GM23338 (cell line): ENCODE measurements around the gene MRPL48. TPM values are rescaled to one million over a fixed set of nuclear protein-coding genes. Genes with fewer than 3 reads are reported as not detected.

ENCODE experiments used
- ATAC-seq: fragments of 200-7000 bp; cut with Tn5 transposase; 3 replicates; pipeline ENCODE4 v1.9.1; 2020
- DNase-seq: peaks from one replicate; pipeline ENCODE4 v3.0.0-alpha.2; 2015; ENCODE audit warnings: low spot score
- H2AFZ ChIP-seq: fragments of 200-600 bp; sonication (generic); 2 replicates; pipeline ENCODE4 v1.8.0; 2016; ENCODE audit warnings: antibody characterized with exemption, mild to moderate bottlenecking, moderate library complexity
- H3F3A ChIP-seq: fragments of 200-600 bp; sonication (generic); replicated peaks from 2 replicates; pipeline ENCODE4 v1.8.0; 2017; ENCODE audit warnings: antibody characterized with exemption, mixed run types, low read depth
- H3K27ac ChIP-seq: fragments of 200-600 bp; sonication (generic); 2 replicates; pipeline ENCODE4 v1.6.1; 2016; ENCODE audit warnings: low read depth
- H3K27me3 ChIP-seq: fragments of 200-600 bp; sonication (generic); 2 replicates; pipeline ENCODE4 v1.8.0; 2016; ENCODE audit warnings: mild to moderate bottlenecking, mixed run types, moderate library complexity; ENCODE audit not compliant: insufficient read depth
- H3K36me3 ChIP-seq: fragments of 200-600 bp; sonication (generic); 2 replicates; pipeline ENCODE4 v1.8.0; 2016; ENCODE audit warnings: mild to moderate bottlenecking; ENCODE audit not compliant: insufficient read depth
- H3K4me1 ChIP-seq: fragments of 200-600 bp; sonication (generic); 2 replicates; pipeline ENCODE4 v1.8.0; 2016; ENCODE audit warnings: mild to moderate bottlenecking, moderate library complexity; ENCODE audit not compliant: insufficient read depth
- H3K4me2 ChIP-seq: fragments of 200-600 bp; sonication (generic); 2 replicates; pipeline ENCODE4 v1.7.1; 2017; ENCODE audit warnings: mixed run types
- H3K4me3 ChIP-seq: fragments of 200-600 bp; sonication (generic); 2 replicates; pipeline ENCODE4 v1.6.1; 2016; ENCODE audit warnings: mixed run types
- H3K79me2 ChIP-seq: fragments of 200-600 bp; sonication (generic); replicated peaks from 2 replicates; pipeline ENCODE4 v1.8.0; 2017; ENCODE audit warnings: mild to moderate bottlenecking; ENCODE audit not compliant: insufficient read depth
- H3K9me2 ChIP-seq: fragments of 200-600 bp; sonication (generic); 2 replicates; pipeline ENCODE4 v1.8.0; 2017; ENCODE audit not compliant: insufficient read depth
- H4K20me1 ChIP-seq: fragments of 200-600 bp; sonication (generic); replicated peaks from 2 replicates; pipeline ENCODE4 v1.8.0; 2017; ENCODE audit warnings: mild to moderate bottlenecking; ENCODE audit not compliant: insufficient read depth
- H3K27ac Mint-ChIP-seq: 2 replicates; pipeline ENCODE4 v1.8.0; 2020; ENCODE audit warnings: inconsistent platforms, mild to moderate bottlenecking, moderate library complexity, mixed read lengths
- H3K27me3 Mint-ChIP-seq: 3 replicates; pipeline ENCODE4 v1.8.0; 2022; ENCODE audit warnings: low read depth, mild to moderate bottlenecking, moderate library complexity, mixed read lengths, inconsistent platforms; ENCODE audit not compliant: insufficient read depth, poor library complexity
- H3K36me3 Mint-ChIP-seq: 3 replicates; pipeline ENCODE4 v1.8.0; 2021; ENCODE audit warnings: low read depth, mild to moderate bottlenecking, inconsistent platforms, moderate library complexity, mixed read lengths
- H3K4me1 Mint-ChIP-seq: 3 replicates; pipeline ENCODE4 v1.8.0; 2020; ENCODE audit warnings: mild to moderate bottlenecking, inconsistent platforms, mixed read lengths
- H3K4me3 Mint-ChIP-seq: 3 replicates; pipeline ENCODE4 v1.8.0; 2021; ENCODE audit warnings: moderate library complexity, mild to moderate bottlenecking, inconsistent platforms, mixed read lengths
- H3K9me3 Mint-ChIP-seq: 3 replicates; pipeline ENCODE4 v1.8.0; 2020; ENCODE audit warnings: moderate library complexity, mild to moderate bottlenecking, inconsistent platforms, mixed read lengths
- CTCF ChIP-seq, 2 experiments: fragments of 200-600 bp in 1 of 2; sonication (generic) in 1 of 2; conservative IDR thresholded peaks; 2 replicates each; pipeline versions ENCODE4 v1.5.1 to v1.6.1; 2016 to 2017; ENCODE audit warnings: antibody characterized with exemption in 2 of 2, low read depth in 2 of 2, mild to moderate bottlenecking in 2 of 2, moderate library complexity in 1 of 2
- EZH2 ChIP-seq: fragments of 200-600 bp; sonication (generic); IDR thresholded peaks from one replicate; pipeline ENCODE4 v1.8.0; 2017; ENCODE audit warnings: antibody characterized with exemption, mild to moderate bottlenecking, low read depth; ENCODE audit not compliant: unreplicated experiment
- EZH2phosphoT487 ChIP-seq: fragments of 200-600 bp; sonication (generic); IDR thresholded peaks from one replicate; pipeline ENCODE4 v1.8.1; 2018; ENCODE audit warnings: antibody characterized with exemption; ENCODE audit not compliant: unreplicated experiment
- JUNB ChIP-seq: IDR thresholded peaks from one replicate; pipeline ENCODE4 v1.6.1; 2016; ENCODE audit warnings: antibody characterized with exemption; ENCODE audit not compliant: unreplicated experiment
- NANOG ChIP-seq: IDR thresholded peaks from 2 replicates; pipeline ENCODE4 v1.6.1; 2016; ENCODE audit warnings: antibody characterized with exemption, borderline replicate concordance
- POLR2AphosphoS5 ChIP-seq: IDR thresholded peaks from 2 replicates; pipeline ENCODE4 v1.6.1; 2016; ENCODE audit warnings: antibody characterized with exemption, low read depth
- STAT1 ChIP-seq: IDR thresholded peaks from one replicate; pipeline ENCODE4 v1.6.1; 2016; ENCODE audit warnings: antibody characterized with exemption; ENCODE audit not compliant: unreplicated experiment
- ZNF462 ChIP-seq: fragments of 250-450 bp; sonication (Bioruptor Pico); IDR thresholded peaks from 2 replicates; pipeline ENCODE4 v1.5.0; 2020; ENCODE audit warnings: mild to moderate bottlenecking, moderate library complexity
- polyA plus RNA-seq: library from polyadenylated mRNA; unstranded; fragments of >200 nt; fragmentation: Nextera tagmentation; extraction: Ambion mirVana; gene quantifications from 2 replicates; pipeline ENCODE4 v1.2.1, GENCODE V29; 2016
- total RNA-seq: library from RNA; depleted of rRNA; stranded (reverse); fragments of >200 nt; shearing (Covaris generic); gene quantifications from 2 replicates; pipeline ENCODE4 v1.2.3, GENCODE V29; 2014

Gene MRPL48
- total and polyA plus RNA-seq, 2 experiments from 2014 or later: 24.1 to 103 TPM

- no peak for TF ChIP-seq ZNF462 (CRISPR knock-in tag)
- TF ChIP-seq POLR2AphosphoS5: peak; percentile 76
- TF ChIP-seq NANOG: no peak
- no peak for TF ChIP-seq JUNB
Observed at GRCh38 chr11:73779084-73779902, 8.4 kb upstream of the MRPL48 start (continued).

- H3K4me3 Mint-ChIP-seq: no peak overlapping the region
- Histone ChIP-seq H3K9me2 (peaks cover 3% of the 10 kb centered on the region; the same call in 1 of the 2 replicates), H3K4me1 (peaks cover 12% of the 10 kb centered on the region; the same call in 1 of the 2 replicates), H3K27ac (no peak overlapping the region), H3K4me3 (no peak overlapping the region), H4K20me1 (no peaks in the 10 kb centered on the region), H3K27me3 (no peaks in the 10 kb centered on the region), H2AFZ (no peak overlapping the region), H3K79me2 (no peaks in the 10 kb centered on the region), H3K4me2 (no peak overlapping the region), H3F3A (peaks cover 11% of the 10 kb centered on the region), H3K36me3 (no peaks in the 10 kb centered on the region)
- peaks cover 14% of the 10 kb centered on the region for H3K4me1 Mint-ChIP-seq
- H3K9me3 Mint-ChIP-seq: peaks cover under 1% of the 10 kb centered on the region; the same call in 1 of the 3 replicates
- H3K27me3 Mint-ChIP-seq: peaks cover 11% of the 10 kb centered on the region
- TF ChIP-seq EZH2phosphoT487: no peak
- no peak for TF ChIP-seq STAT1
- TF ChIP-seq EZH2: no peak
- no peak for TF ChIP-seq CTCF (conservative IDR thresholded peaks at IDR 0.05; ENCODE audit: low read depth in 2 of 2)
- TF ChIP-seq JUNB: no peak
- H3K36me3 Mint-ChIP-seq: no peaks in the 10 kb centered on the region
- DNase-seq (no peak), ATAC-seq (no peak)
- no peak overlapping the region for H3K27ac Mint-ChIP-seq
Observed at GRCh38 chr11:73781303-73781702, 6.4 kb upstream of the MRPL48 start.
